COLO829 (cell line): ENCODE measurements around the gene AKAP11.

ENCODE experiments used
- DNase-seq: peaks from one replicate; pipeline ENCODE4 v3.0.0; 2012; ENCODE audit warnings: low spot score

Gene AKAP11

GRCh38 chr13:42272804-42273175 lies 838 bp downstream of the AKAP11 start:
- no peak for DNase-seq

DNA sequence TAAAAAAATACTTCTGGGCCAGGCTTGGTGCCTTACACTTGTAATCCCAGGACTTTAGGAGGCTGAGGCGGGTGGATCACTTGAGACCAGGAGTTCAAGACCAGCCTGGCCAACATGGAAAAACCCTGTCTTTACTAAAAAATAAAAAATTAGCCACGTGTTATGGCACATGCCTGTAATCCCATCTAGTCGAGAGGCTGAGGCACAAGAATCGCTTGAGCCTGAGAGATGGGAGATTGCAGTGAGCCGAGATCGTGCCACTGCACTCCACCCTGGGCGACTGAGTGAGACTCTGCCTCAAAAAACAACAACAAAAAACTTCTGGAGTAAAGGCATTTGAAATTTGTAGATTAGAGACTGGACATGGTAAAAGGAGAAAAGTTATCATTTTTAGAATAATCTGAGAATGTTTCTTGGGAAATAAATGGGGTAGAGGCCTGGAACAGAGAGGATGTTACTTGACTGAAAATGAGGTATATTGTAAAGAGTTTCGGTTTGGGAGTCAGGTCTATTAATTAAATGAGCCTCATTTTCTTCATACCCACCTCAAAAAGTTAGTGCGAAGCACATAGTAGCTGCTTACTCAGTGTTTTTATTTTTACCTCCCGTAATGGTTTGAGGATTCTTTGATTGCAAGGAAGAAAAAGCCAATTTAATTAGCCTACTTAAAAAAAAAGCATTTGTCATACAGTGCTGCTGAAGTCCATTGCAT lies 2.6 kb downstream of the AKAP11 start:
- no peak for DNase-seq

DNA sequence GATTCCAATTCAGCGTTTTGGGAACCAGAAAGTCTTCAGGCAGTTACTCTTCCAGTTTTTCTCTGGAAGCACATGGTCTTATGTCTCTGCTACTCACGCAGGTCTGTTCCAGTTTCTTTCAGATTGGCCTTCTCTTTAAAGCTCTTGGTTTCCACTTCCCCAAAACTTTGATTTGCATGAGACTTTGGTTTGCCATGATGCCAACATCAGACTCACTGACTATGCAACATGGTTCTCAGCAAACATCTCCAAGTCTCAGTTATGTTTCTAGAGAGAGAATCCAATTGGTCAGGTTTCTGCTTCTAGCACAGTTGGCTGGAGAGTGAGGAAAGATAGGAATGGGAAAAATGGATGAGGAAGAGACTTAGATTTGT lies 3.1 kb downstream of the AKAP11 start:
- DNase-seq, result no peak

DNA sequence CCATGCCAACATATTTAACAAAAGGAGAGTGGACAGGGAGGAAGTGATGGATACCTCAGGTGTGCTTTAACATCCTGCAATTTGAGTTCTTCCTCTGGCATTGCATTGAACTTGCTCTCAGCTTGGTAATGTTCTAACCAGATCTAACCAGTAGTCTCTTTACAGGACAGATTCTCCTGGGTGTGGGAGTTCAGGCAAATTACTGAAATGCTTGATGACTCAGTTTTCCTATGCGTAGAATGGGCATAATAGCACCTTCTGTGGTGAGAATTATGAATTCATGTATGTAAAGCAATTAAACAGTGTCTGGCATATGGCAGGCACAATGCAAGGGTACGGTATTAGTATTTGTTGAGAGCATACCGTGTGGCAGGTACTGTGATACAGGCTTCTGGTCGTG lies 3.6 kb downstream of the AKAP11 start:
- no peak for DNase-seq

DNA sequence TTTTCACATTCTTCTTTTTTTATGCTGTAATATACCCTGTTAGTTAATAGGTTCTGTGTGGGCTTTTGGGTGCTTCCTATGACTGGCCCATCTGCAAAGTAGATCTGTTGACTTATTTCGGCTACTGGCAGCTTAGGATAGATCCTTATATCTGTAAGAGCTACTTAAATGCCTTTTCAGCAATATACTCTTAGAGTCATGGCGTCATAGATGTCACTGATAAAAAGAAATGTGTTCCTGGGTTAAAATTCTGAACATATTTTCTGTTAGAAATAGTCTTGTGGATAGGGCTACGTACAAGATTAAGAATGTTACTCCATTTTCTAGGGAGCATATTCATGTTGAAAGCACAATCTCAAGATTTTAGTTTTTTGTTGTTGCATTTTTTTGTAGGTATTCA lies 4.7 kb downstream of the AKAP11 start:
- no peak for DNase-seq

- DNase-seq, result no peak
Observed at GRCh38 chr13:42277618-42278276, 5.8 kb downstream of the AKAP11 start.

GRCh38 chr13:42279080-42279479 lies 7.1 kb downstream of the AKAP11 start:
- DNase-seq, result no peak

DNA sequence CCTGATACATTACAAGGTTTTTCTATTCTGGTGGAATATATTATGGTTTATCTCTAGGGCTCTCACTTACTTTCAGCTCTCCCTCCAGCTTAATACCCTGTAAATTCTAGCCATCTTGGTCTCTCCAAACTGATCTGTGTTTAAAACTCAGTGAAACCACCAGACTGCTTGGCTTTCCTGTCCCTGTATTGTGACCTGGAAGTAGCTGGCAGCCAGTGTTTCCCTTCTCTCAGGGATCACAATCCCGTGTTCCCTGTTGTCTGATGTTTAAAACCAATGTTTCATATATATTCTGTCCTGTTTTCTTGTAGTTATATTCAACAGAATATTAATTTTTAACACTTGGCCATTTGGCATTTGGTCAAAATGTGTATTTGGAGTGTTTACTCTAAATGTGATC lies 8.0 kb downstream of the AKAP11 start:
- DNase-seq, result no peak

DNA sequence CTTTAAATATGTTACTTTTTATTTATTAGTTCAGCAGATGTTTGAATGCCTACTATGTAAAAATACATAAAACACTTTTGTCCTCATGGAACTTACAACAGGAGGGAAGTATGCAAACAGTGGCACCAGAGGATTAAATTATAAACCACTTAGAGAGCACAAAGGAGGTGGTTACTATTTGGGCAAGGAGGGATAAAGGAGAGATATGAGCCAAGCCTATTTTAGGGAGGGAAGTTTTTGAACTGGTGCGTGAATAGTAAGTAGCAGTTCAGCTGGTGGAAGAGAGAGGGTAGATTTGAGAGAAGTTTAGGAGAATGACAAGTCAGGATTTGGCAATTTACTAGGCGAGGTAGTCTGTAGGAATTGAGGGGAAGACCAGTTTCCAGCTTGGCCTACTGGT lies 8.6 kb downstream of the AKAP11 start:
- DNase-seq, result no peak

DNA sequence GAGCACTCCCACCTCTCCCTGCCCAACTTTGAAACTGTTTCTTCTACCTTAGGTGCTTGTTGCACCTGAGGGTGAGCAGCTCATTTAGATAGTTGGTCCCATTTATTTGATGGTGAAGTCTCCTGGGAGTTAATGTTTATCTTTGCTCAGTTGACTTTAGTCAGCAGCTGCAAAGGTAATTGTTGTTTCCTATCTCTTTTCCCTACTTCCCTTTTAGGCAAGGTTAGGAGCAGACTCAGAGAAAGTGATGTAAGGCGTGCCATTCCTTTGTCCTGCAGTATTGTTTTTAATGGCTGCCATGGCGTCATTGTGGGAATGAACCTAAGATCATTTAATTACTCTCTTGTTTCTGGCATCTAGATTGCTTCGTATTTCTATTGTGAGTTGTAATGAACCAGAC lies 11.6 kb downstream of the AKAP11 start:
- no peak for DNase-seq

- DNase-seq, result no peak
Observed at GRCh38 chr13:42284068-42284467, 12.1 kb downstream of the AKAP11 start.

- no peak for DNase-seq
Observed at GRCh38 chr13:42298392-42298791, 26.4 kb downstream of the AKAP11 start.

- no peak for DNase-seq
Observed at GRCh38 chr13:42305503-42305902, 33.6 kb downstream of the AKAP11 start.

DNA sequence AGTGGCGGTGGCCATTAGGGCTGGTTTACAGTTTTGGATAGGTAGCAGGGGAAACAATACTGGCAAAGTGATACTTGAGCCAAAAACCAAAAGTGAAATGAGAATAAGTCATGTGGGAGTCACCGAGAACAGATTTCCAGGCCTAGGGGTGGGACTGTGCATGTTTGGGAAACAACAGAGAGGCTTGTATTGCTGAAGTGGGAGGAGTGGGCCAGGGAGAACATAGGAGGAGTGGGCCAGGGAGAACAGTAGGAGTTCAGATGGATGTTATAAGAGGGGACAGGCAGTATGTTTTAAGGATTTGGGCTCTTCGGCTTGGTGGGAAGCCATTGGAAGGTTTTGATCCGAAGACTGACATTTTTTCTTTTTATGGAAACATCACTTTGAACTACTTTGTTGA lies 35.5 kb downstream of the AKAP11 start:
- peak; percentile 50 for DNase-seq

DNA sequence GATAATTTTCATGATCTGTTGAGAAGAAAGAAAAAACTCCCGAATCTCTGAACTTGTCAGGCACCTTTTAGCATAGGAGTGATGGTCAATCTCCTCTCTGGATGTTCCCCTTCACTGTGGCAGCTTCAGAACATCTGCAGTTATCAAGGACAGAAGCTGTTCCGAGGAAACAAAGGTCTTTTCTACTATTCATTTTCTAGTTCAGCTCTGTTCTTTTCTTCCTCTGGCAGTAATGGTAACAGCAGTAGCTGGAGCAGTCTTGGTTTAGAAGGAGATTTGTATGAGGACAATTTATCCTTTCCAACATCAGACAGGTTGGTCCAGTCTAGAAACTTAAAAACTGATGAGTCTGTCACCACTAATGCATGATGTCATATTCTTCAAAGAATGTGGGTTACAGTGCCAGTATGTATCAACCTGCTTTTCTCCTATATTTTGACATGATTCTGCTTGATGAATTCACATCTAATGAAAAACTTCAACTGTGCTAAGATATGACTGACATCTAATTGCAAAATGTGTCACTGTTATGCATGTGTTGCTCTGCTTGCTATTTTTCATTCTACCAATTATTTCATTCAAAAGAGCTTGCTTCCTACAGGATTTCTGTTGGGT lies 41.0 kb downstream of the AKAP11 start:
- DNase-seq, result no peak

DNA sequence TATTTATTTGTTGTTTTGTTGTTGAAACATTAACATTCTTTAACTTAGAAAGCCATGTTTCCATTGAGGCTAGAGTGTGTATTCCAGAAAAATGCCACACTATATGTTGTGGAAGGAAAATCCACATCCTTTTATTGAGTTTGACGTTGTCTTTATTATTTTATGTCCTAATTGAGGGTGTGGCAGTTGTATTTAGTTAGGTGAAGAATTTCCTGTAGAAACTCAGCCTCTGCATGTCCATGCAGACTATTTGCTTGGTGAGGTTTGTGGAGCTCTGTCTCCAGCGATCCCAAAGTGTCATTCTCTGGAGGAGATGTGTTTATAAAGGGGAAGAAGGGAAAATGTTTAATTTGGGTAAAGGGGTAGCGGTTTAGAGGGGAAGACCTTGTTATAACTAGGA lies 46.6 kb downstream of the AKAP11 start:
- no peak for DNase-seq

DNA sequence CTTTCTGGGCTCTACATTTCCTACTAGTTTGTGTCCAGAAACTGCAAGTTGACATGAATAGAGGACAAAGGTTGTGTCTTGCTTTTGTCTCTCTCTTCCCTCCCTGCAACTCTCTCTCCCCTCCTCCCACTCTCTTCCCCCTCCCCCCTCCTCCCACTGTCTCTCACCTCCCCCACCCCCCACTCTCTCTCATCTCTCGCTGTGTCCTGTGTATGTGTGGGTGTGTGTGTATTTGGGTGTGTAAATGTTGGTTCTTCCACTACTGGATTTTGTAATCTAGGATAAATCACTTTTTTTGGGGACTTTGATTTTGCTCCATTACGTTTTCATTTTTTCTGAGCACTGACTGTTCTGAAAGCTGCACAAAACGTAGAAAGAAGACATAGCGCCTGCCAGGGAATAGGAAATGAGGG lies 48.4 kb downstream of the AKAP11 start:
- DNase-seq, result no peak

DNA sequence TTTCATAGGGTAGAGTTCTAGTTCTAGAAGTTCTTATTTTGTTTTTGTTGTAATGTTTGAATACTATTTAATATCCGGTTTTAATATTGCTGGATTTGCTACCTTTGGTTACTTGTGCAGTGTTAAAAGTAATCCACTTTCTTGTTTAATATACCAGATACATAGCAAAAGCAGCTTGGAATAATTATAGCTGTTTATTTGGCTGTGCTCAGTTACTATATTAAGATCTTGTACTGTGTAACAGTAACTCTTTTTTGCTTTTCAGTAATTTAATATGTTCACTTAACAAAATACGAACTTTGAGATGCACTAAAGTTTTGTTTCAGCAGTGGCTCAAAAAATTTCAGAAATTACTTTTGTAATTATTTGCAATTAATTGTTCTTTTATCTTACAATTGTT lies 50.9 kb downstream of the AKAP11 start:
- no peak for DNase-seq

GRCh38 chr13:42324704-42325103 lies 52.8 kb downstream of the AKAP11 start:
- DNase-seq, result no peak

DNA sequence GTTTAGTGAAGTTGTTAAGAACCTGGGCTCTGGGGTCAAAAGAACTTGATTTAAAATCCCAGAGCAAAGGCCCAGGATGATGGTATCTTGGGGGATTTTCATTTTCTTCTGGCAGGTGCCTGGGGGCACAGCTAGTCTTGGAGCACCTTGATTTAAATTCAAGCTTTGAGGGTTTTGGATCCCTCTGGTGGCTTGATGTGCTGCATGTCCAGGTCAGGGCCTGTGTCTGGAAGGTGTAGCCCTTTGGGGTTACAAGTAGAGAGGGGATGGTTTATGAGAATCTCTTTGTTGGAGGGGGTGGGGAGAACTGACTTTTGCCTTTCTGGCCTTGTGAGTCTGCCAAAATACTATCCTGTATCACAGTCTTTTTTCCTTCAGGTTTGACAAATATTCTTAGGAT lies 55.8 kb downstream of the AKAP11 start:
- DNase-seq, result no peak

DNA sequence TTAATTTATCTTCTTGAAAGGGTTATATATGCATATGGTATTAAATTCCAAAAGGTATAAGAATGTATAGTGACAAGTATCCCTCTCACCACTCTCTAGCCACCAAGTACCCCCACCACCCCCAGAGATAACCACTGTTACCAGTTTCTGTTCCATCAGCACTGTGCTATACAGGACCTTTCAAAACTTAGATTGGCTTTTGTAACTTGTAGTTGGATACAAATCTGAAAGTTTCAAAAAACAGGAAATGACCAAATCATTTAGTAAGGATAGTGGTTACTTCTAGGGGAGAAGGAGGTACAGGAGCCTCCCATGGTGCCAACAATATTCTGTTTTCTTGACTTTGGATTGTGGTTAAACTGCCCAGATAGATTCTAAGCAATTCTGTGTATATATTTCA lies 56.7 kb downstream of the AKAP11 start:
- DNase-seq, result no peak

- DNase-seq, result no peak
Observed at GRCh38 chr13:42329239-42329638, 57.3 kb downstream of the AKAP11 start.

- no peak for DNase-seq
Observed at GRCh38 chr13:42331009-42331408, 59.1 kb downstream of the AKAP11 start.
